PC-3 (cell line): ENCODE measurements around the gene TBC1D14. TPM values are rescaled to one million over a fixed set of nuclear protein-coding genes. Genes with fewer than 3 reads are reported as not detected.

Experiments used
- ATAC-seq: fragments of 200-7000 bp; cut with Tn5 transposase; 2 replicates; pipeline ENCODE4 v1.9.1; 2020; ENCODE audit warnings: mild to moderate bottlenecking, moderate library complexity
- BruUV-seq: library from RNA; stranded (reverse); fragments of 400-500 nt; replicated peaks from 2 replicates; lab custom pipeline; 2021; lab: Mats Ljungman, UMichigan
- CTCF ChIA-PET: fragments of 300-600 bp; sonication (Branson Sonifier 250); formaldehyde crosslinking; loops from one replicate; lab custom pipeline; 2022; ENCODE audit warnings: antibody characterized with exemption; lab: Charles Lee
- POLR2A ChIA-PET: fragments of 300-600 bp; sonication (Branson Sonifier 250); formaldehyde crosslinking; loops from one replicate; lab custom pipeline; 2022; ENCODE audit warnings: antibody characterized with exemption; ENCODE audit not compliant: unreplicated experiment; lab: Charles Lee
- DNase-seq: peaks from one replicate; pipeline ENCODE4 v3.0.0-alpha.2; 2015
- H2AFZ ChIP-seq: fragments of 300-600 bp; sonication (generic); 2 replicates; pipeline ENCODE4 v1.6.0; 2016; ENCODE audit warnings: antibody characterized with exemption, low read length
- H3F3A ChIP-seq: fragments of 300-600 bp; sonication (generic); one replicate; pipeline ENCODE4 v1.6.0; 2017; ENCODE audit warnings: antibody characterized with exemption, low read length, control low read depth, mild to moderate bottlenecking; ENCODE audit not compliant: unreplicated experiment
- H3K27ac ChIP-seq: fragments of 300-600 bp; sonication (generic); 2 replicates; pipeline ENCODE4 v1.5.1; 2016; ENCODE audit warnings: mild to moderate bottlenecking, low read length
- H3K27me3 ChIP-seq: fragments of 300-600 bp; sonication (generic); 2 replicates; pipeline ENCODE4 v1.6.1; 2016; ENCODE audit warnings: low read length, mixed read lengths
- H3K36me3 ChIP-seq: fragments of 300-600 bp; sonication (generic); 2 replicates; pipeline ENCODE4 v1.6.1; 2016; ENCODE audit warnings: low read depth, mixed run types, low read length, mixed read lengths
- H3K4me1 ChIP-seq: fragments of 300-600 bp; sonication (generic); 2 replicates; pipeline ENCODE4 v1.5.1; 2016; ENCODE audit warnings: low read length; ENCODE audit not compliant: insufficient read depth
- H3K4me2 ChIP-seq: fragments of 300-600 bp; sonication (generic); 2 replicates; pipeline ENCODE4 v1.6.0; 2016; ENCODE audit warnings: low read length
- H3K4me3 ChIP-seq: fragments of 300-600 bp; sonication (generic); 2 replicates; pipeline ENCODE4 v1.5.1; 2016; ENCODE audit warnings: mild to moderate bottlenecking, low read length, mixed read lengths
- H3K79me2 ChIP-seq: fragments of 300-600 bp; sonication (generic); 2 replicates; pipeline ENCODE4 v1.6.1; 2017; ENCODE audit warnings: low read length, mixed read lengths
- H3K9ac ChIP-seq: fragments of 300-600 bp; sonication (generic); 2 replicates; pipeline ENCODE4 v1.6.0; 2016; ENCODE audit warnings: mild to moderate bottlenecking, low read length
- H3K9me2 ChIP-seq: fragments of 300-600 bp; sonication (generic); replicated peaks from 2 replicates; pipeline ENCODE4 v1.6.1; 2016; ENCODE audit warnings: mixed run types, low read length, mixed read lengths
- H3K9me3 ChIP-seq: fragments of 300-600 bp; sonication (generic); 2 replicates; pipeline ENCODE4 v1.6.1; 2016; ENCODE audit warnings: low read length, mixed read lengths
- H4K20me1 ChIP-seq: fragments of 300-600 bp; sonication (generic); 2 replicates; pipeline ENCODE4 v1.6.1; 2016; ENCODE audit warnings: low read length, mixed read lengths
- CTCF ChIP-seq: fragments of 300-600 bp; sonication (generic); conservative IDR thresholded peaks from 2 replicates; pipeline ENCODE4 v1.5.1; 2017; ENCODE audit warnings: antibody characterized with exemption, low read depth, mild to moderate bottlenecking, low read length
- EZH2 ChIP-seq: fragments of 300-600 bp; sonication (generic); IDR thresholded peaks from one replicate; pipeline ENCODE4 v1.6.1; 2017; ENCODE audit warnings: antibody characterized with exemption, mild to moderate bottlenecking, low read length; ENCODE audit not compliant: unreplicated experiment
- EZH2phosphoT487 ChIP-seq: fragments of 300-600 bp; sonication (generic); IDR thresholded peaks from 2 replicates; pipeline ENCODE4 v1.6.1; 2018; ENCODE audit warnings: mild to moderate bottlenecking, antibody characterized with exemption, low read length, borderline replicate concordance
- intact Hi-C: fragments of 100-400 bp; cut with micrococcal nuclease; formaldehyde crosslinking; loops from 2 replicates; pipeline ENCODE4 v1.9.0; 2023
- total RNA-seq: library from RNA; depleted of rRNA; stranded (reverse); fragments of >200 nt; gene quantifications from 2 replicates; pipeline ENCODE4 v1.2.3, GENCODE V29; 2014

TBC1D14 gene
- total RNA-seq, 1 experiment from 2014 or later, result 33.0 TPM

- Histone ChIP-seq H3F3A (no peaks in the 10 kb centered on the region), H3K36me3 (no peaks in the 10 kb centered on the region), H3K9me3 (no peaks in the 10 kb centered on the region), H3K4me1 (no peaks in the 10 kb centered on the region), H2AFZ (no peak overlapping the region), H4K20me1 (no peaks in the 10 kb centered on the region), H3K79me2 (no peaks in the 10 kb centered on the region), H3K27ac (no peak overlapping the region), H3K9ac (no peak overlapping the region), H3K4me2 (no peak overlapping the region), H3K4me3 (no peak overlapping the region), H3K27me3 (no peaks in the 10 kb centered on the region), H3K9me2 (no peaks in the 10 kb centered on the region)
- BruUV-seq, result no TSS peak
- TF ChIP-seq EZH2, result no peak
- TF ChIP-seq EZH2phosphoT487, result no peak
- TF ChIP-seq CTCF, result no peak
- intact Hi-C loops, result no loop called here
- ATAC-seq, result no peak
- ChIA-PET POLR2A (interaction anchor here (0.6 kb wide), 1 partner anchor 76 kb away, joined by 9 read pairs; no protein-coding TSS in a partner anchor), CTCF (no interaction called here)
- DNase-seq, result no peak
Observed at GRCh38 chr4:6924361-6924779, 14.7 kb downstream of the TBC1D14 start.

GRCh38 chr4:6925357-6925836 lies 15.8 kb downstream of the TBC1D14 start:
- no peaks in the 10 kb centered on the region for H4K20me1 ChIP-seq
- no peak overlapping the region for H2AFZ ChIP-seq
- no peak overlapping the region for H3K4me2 ChIP-seq
- ChIA-PET CTCF (no interaction called here), POLR2A (no interaction called here)
- H3K9me2 ChIP-seq, result no peaks in the 10 kb centered on the region
- H3K9me3 ChIP-seq, result no peaks in the 10 kb centered on the region
- no peak for ATAC-seq
- H3F3A ChIP-seq, result no peaks in the 10 kb centered on the region
- TF ChIP-seq EZH2phosphoT487 (no peak), EZH2 (no peak), CTCF (no peak)
- H3K36me3 ChIP-seq, result no peaks in the 10 kb centered on the region
- no peaks in the 10 kb centered on the region for H3K27me3 ChIP-seq
- DNase-seq, result no peak
- no peaks in the 10 kb centered on the region for H3K4me1 ChIP-seq
- H3K27ac ChIP-seq, result no peak overlapping the region
- no TSS peak for BruUV-seq
- no peak overlapping the region for H3K4me3 ChIP-seq
- no peak overlapping the region for H3K9ac ChIP-seq
- H3K79me2 ChIP-seq, result no peaks in the 10 kb centered on the region
- intact Hi-C loops, result no loop called here

- Histone ChIP-seq H4K20me1 (no peaks in the 10 kb centered on the region), H3K27ac (no peak overlapping the region), H3K9ac (no peak overlapping the region), H3K4me3 (no peak overlapping the region), H3K79me2 (no peaks in the 10 kb centered on the region), H3K27me3 (no peaks in the 10 kb centered on the region), H2AFZ (no peak overlapping the region), H3K36me3 (no peaks in the 10 kb centered on the region), H3K9me3 (no peaks in the 10 kb centered on the region), H3F3A (no peaks in the 10 kb centered on the region), H3K4me1 (no peaks in the 10 kb centered on the region), H3K4me2 (no peak overlapping the region), H3K9me2 (no peaks in the 10 kb centered on the region)
- intact Hi-C loops, result no loop called here
- ChIA-PET POLR2A (no interaction called here), CTCF (no interaction called here)
- no peak for DNase-seq
- no peak for TF ChIP-seq EZH2phosphoT487
- ATAC-seq, result no peak
- BruUV-seq, result no TSS peak
Observed at GRCh38 chr4:6926081-6926480, 16.5 kb downstream of the TBC1D14 start.
